ENCODE measurements around the gene TC2N.
"Not testable (repeated sequence)": the region's sequence is repeated elsewhere in the genome, so short reads cannot be mapped to it uniquely, and the experiment has no call there.

TC2N gene

GRCh38 chr14:91750634-91751198, 116.6 kb downstream of the TC2N start:
- no peak for DNase-seq

GRCh38 chr14:91749868-91750267, 117.5 kb downstream of the TC2N start:
- no peak for DNase-seq

- no peak for DNase-seq
These were observed 119.3 kb downstream of the TC2N start for GRCh38 chr14:91748049-91748448.

GRCh38 chr14:91745344-91745743, 122.0 kb downstream of the TC2N start:
- no peak for DNase-seq

- DNase-seq, result no peak
These were observed 123.3 kb downstream of the TC2N start for GRCh38 chr14:91744068-91744480.

- no peak for DNase-seq
These were observed 124.1 kb downstream of the TC2N start for GRCh38 chr14:91743305-91743653.

- no peak for DNase-seq
These were observed 124.6 kb downstream of the TC2N start for GRCh38 chr14:91742621-91743304.

- DNase-seq, result not testable (repeated sequence)
These were observed 127.5 kb downstream of the TC2N start for GRCh38 chr14:91739867-91740266.

GRCh38 chr14:91737619-91738018, 129.7 kb downstream of the TC2N start:
- DNase-seq, result no peak

GRCh38 chr14:91732859-91733477, 134.4 kb downstream of the TC2N start:
- no peak for DNase-seq

- no peak for DNase-seq
These were observed 134.9 kb downstream of the TC2N start for GRCh38 chr14:91732439-91732838.

GRCh38 chr14:91731986-91732385, 135.3 kb downstream of the TC2N start, which contains the start of gene CATSPERB:
CATSPERB (minus strand) TSS chr14:91732086; CDS start chr14:91729479, 2,607 bp downstream.
- DNase-seq, result no peak

GRCh38 chr14:91731018-91731417, 136.3 kb downstream of the TC2N start:
- no peak for DNase-seq

- no peak for DNase-seq
These were observed 137.6 kb downstream of the TC2N start for GRCh38 chr14:91729756-91730155.

All from NCI-H774 (cell line).